Ascending aorta (tissue), 2 donors: Measurements from ENCODE around the gene RALA. TPM values are rescaled to one million over a fixed set of nuclear protein-coding genes. Genes with fewer than 3 reads are reported as not detected.

ENCODE experiments used
- DNase-seq, 2 donors: peaks; one replicate each; pipeline ENCODE4 v3.0.0-alpha.2; 2019; ENCODE audit warnings: low spot score in 2 of 2
- H3K27ac ChIP-seq, 2 donors: fragments of 200-600 bp; sonication (generic); one replicate each; pipeline ENCODE4 v1.5.1; 2016 to 2017; ENCODE audit warnings: mild to moderate bottlenecking in 1 of 2
- H3K27me3 ChIP-seq: fragments of 200-600 bp; sonication (generic); one replicate; pipeline ENCODE4 v1.5.1; 2017
- H3K36me3 ChIP-seq, 2 donors: fragments of 200-600 bp; sonication (generic); one replicate each; pipeline ENCODE4 v1.5.1; 2016
- H3K4me1 ChIP-seq, 2 donors: fragments of 200-600 bp; sonication (generic); one replicate each; pipeline ENCODE4 v1.5.1; 2016 to 2017; ENCODE audit warnings: mild to moderate bottlenecking in 1 of 2
- H3K4me3 ChIP-seq, 2 donors: fragments of 200-600 bp; sonication (generic); one replicate each; pipeline ENCODE4 v1.5.1; 2016 to 2017; ENCODE audit warnings: mild to moderate bottlenecking in 1 of 2
- H3K9me3 ChIP-seq, 2 donors: fragments of 200-600 bp; sonication (generic); one replicate each; pipeline ENCODE4 v1.5.1; 2016
- intact Hi-C: fragments of 100-400 bp; cut with DNase I; formaldehyde crosslinking; loops from one replicate; pipeline ENCODE4 v1.15.1; 2023
- total RNA-seq: library from RNA; depleted of rRNA; stranded (reverse); fragments of >200 nt; gene quantifications from one replicate; pipeline ENCODE4 v1.1.0, GENCODE V29; 2016
- TF ChIP-seq, protein P1 (sequence below), 3 experiments: fragments of 200-600 bp in 2 of 3; fragments of 450-650 bp in 1 of 3; sonication (generic) in 2 of 3; IDR thresholded peaks; one replicate each; pipeline ENCODE4 v1.5.1; 2016 to 2019; ENCODE audit warnings: antibody characterized with exemption in 3 of 3, mild to moderate bottlenecking in 1 of 3, moderate library complexity in 1 of 3

RALA gene
- total RNA-seq, 1 donor from 2014 or later = 6.0 TPM

- TF ChIP-seq, protein P1, sequence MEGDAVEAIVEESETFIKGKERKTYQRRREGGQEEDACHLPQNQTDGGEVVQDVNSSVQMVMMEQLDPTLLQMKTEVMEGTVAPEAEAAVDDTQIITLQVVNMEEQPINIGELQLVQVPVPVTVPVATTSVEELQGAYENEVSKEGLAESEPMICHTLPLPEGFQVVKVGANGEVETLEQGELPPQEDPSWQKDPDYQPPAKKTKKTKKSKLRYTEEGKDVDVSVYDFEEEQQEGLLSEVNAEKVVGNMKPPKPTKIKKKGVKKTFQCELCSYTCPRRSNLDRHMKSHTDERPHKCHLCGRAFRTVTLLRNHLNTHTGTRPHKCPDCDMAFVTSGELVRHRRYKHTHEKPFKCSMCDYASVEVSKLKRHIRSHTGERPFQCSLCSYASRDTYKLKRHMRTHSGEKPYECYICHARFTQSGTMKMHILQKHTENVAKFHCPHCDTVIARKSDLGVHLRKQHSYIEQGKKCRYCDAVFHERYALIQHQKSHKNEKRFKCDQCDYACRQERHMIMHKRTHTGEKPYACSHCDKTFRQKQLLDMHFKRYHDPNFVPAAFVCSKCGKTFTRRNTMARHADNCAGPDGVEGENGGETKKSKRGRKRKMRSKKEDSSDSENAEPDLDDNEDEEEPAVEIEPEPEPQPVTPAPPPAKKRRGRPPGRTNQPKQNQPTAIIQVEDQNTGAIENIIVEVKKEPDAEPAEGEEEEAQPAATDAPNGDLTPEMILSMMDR (IDR thresholded peaks at IDR 0.05) = no peak
- intact Hi-C loops = loop anchor here (5.0 to 10.0 kb wide), 3 partner anchors 126 to 511 kb away; partner anchors contain the start of genes CDK13 and MPLKIP
Observed at GRCh38 chr7:39621261-39621660, 2.1 kb upstream of the RALA start.

GRCh38 chr7:39621784-39622411 lies 1.5 kb upstream of the RALA start:
- H3K27ac ChIP-seq = no peak overlapping the region
- H3K36me3 ChIP-seq = no peaks in the 10 kb centered on the region
- peak overlapping the region in 1 of 2 donors; percentile 93 for H3K4me3 ChIP-seq
- H3K9me3 ChIP-seq = no peaks in the 10 kb centered on the region
- H3K4me1 ChIP-seq = peaks cover 9 to 11% of the 10 kb centered on the region in 2 donors
- DNase-seq = no peak
- intact Hi-C loops = loop anchor here (5.0 to 10.0 kb wide), 3 partner anchors 125 to 510 kb away; partner anchors contain the start of genes CDK13 and MPLKIP
- TF ChIP-seq, protein P1 (IDR thresholded peaks at IDR 0.05) = no peak
- H3K27me3 ChIP-seq = no peaks in the 10 kb centered on the region

More at GRCh38 chr7:39621261-39621660, 2.1 kb upstream of the RALA start:
- H3K4me3 ChIP-seq = no peak overlapping the region
- no peaks in the 10 kb centered on the region for H3K27me3 ChIP-seq
- no peaks in the 10 kb centered on the region for H3K9me3 ChIP-seq
- H3K27ac ChIP-seq = no peak overlapping the region
- H3K4me1 ChIP-seq = peaks cover 9 to 11% of the 10 kb centered on the region in 2 donors
- DNase-seq = no peak
- H3K36me3 ChIP-seq = no peaks in the 10 kb centered on the region

DNA sequence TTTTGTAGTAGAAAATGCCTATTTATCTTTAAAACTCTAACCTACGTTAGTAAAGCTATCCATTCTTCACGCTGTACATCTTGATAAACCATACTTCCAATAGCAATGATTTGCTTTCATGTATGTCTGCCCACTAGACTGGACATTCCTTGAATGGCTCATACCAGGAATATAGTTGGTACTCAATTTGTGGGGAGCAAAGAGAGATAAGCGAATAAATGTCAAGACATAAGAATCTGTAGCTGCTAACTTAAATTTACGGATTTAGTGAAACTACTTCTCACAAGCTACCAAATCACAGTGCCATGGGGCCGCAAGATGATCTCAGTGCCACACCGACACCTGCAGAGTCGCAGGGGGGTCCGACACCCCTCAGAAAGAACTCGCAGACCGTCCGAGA lies 763 bp upstream of the RALA start:
- Histone ChIP-seq H3K9me3 (no peaks in the 10 kb centered on the region), H3K4me1 (peaks cover 9 to 11% of the 10 kb centered on the region in 2 donors), H3K27me3 (no peaks in the 10 kb centered on the region), H3K27ac (peak overlapping the region; percentile 81 to 92), H3K36me3 (no peaks in the 10 kb centered on the region), H3K4me3 (peak overlapping the region; percentile 93 to 97)
- TF ChIP-seq, protein P1 (IDR thresholded peaks at IDR 0.05) = no peak
- intact Hi-C loops = loop anchor here (1.0 to 10.0 kb wide), 4 partner anchors 111 to 510 kb away; partner anchors contain the start of genes CDK13 and MPLKIP
- DNase-seq = no peak

- intact Hi-C loops = loop anchor here (1.0 to 10.0 kb wide), 4 partner anchors 109 to 508 kb away; partner anchors contain the start of genes CDK13 and MPLKIP
- no peaks in the 10 kb centered on the region for H3K36me3 ChIP-seq
- peak overlapping the region; percentile 81 to 92 for H3K27ac ChIP-seq
- peak in 1 of 2 donors; percentile 63 for DNase-seq
- H3K4me1 ChIP-seq = peaks cover 9 to 11% of the 10 kb centered on the region in 2 donors
- TF ChIP-seq, protein P1 (IDR thresholded peaks at IDR 0.05) = no peak
- no peaks in the 10 kb centered on the region for H3K9me3 ChIP-seq
- peak overlapping the region; percentile 93 to 97 for H3K4me3 ChIP-seq
- H3K27me3 ChIP-seq = no peaks in the 10 kb centered on the region
Observed at GRCh38 chr7:39623732-39624441, 515 bp downstream of the RALA start.

- DNase-seq = no peak
- Histone ChIP-seq H3K27me3 (no peaks in the 10 kb centered on the region), H3K27ac (no peak overlapping the region), H3K4me3 (peak overlapping the region; percentile 93 to 97), H3K4me1 (peaks cover 9 to 11% of the 10 kb centered on the region in 2 donors), H3K36me3 (no peaks in the 10 kb centered on the region), H3K9me3 (no peaks in the 10 kb centered on the region)
- TF ChIP-seq, protein P1 (IDR thresholded peaks at IDR 0.05) = no peak
- intact Hi-C loops = loop anchor here (5.0 to 10.0 kb wide), 3 partner anchors 123 to 508 kb away; partner anchors contain the start of genes CDK13 and MPLKIP
Observed at GRCh38 chr7:39624442-39624807, 1.1 kb downstream of the RALA start.
